Liver (tissue), 9 donors: ENCODE data around the gene BIRC7. TPM values are rescaled to one million over a fixed set of nuclear protein-coding genes. Genes with fewer than 3 reads are reported as not detected.

Experiments
- DNase-seq: peaks from one replicate; pipeline ENCODE4 v3.0.0-alpha.2; 2017; ENCODE audit warnings: low spot score
- H3K27ac ChIP-seq, 2 donors: one replicate each; pipeline ENCODE4 v1.7.0; 2013; ENCODE audit warnings: inconsistent platforms in 2 of 2, low read length in 2 of 2, control low read depth in 1 of 2, low read depth in 1 of 2, mild to moderate bottlenecking in 1 of 2
- H3K27me3 ChIP-seq, 4 donors: one replicate each; pipeline versions ENCODE4 v1.6.1 to v1.7.0; 2013; ENCODE audit warnings: low read length in 3 of 4, inconsistent platforms in 1 of 4, mild to moderate bottlenecking in 1 of 4, moderate library complexity in 1 of 4; ENCODE audit not compliant: control insufficient read depth in 4 of 4, insufficient read depth in 4 of 4
- H3K36me3 ChIP-seq, 4 donors: one replicate each; pipeline versions ENCODE4 v1.6.1 to v1.7.0; 2013; ENCODE audit warnings: low read length in 3 of 4, mild to moderate bottlenecking in 3 of 4, low read depth in 1 of 4, moderate library complexity in 1 of 4; ENCODE audit not compliant: control insufficient read depth in 4 of 4, insufficient read depth in 3 of 4
- H3K4me1 ChIP-seq, 4 donors: one replicate each; pipeline versions ENCODE4 v1.6.1 to v1.7.0; 2013; ENCODE audit warnings: low read length in 3 of 4, mild to moderate bottlenecking in 3 of 4, moderate library complexity in 1 of 4; ENCODE audit not compliant: control insufficient read depth in 4 of 4, insufficient read depth in 4 of 4
- H3K4me3 ChIP-seq, 3 donors: one replicate each; pipeline versions ENCODE4 v1.6.1 to v1.7.0; 2013; ENCODE audit warnings: low read length in 3 of 3, control low read depth in 1 of 3, low read depth in 1 of 3, mild to moderate bottlenecking in 1 of 3
- H3K9ac ChIP-seq, 2 donors: one replicate each; pipeline ENCODE4 v1.7.0; 2013; ENCODE audit warnings: low read length in 2 of 2, mild to moderate bottlenecking in 2 of 2, moderate library complexity in 2 of 2, control low read depth in 1 of 2, low read depth in 1 of 2
- H3K9me3 ChIP-seq, 4 donors: one replicate each; pipeline versions ENCODE4 v1.6.1 to v1.7.0; 2013; ENCODE audit warnings: low read length in 3 of 4; ENCODE audit not compliant: control insufficient read depth in 4 of 4
- EGR1 ChIP-seq, 2 donors: IDR thresholded peaks; 2 replicates each; pipeline ENCODE4 v1.6.1; 2016 to 2018; ENCODE audit warnings: antibody characterized with exemption in 2 of 2, low read depth in 2 of 2
- FOXA1 ChIP-seq: IDR thresholded peaks from 2 replicates; pipeline ENCODE4 v1.6.1; 2016; ENCODE audit warnings: antibody characterized with exemption
- GABPA ChIP-seq, 2 donors: IDR thresholded peaks in 1 of 2; conservative IDR thresholded peaks in 1 of 2; 2 replicates each; pipeline ENCODE4 v1.6.1; 2016; ENCODE audit warnings: antibody characterized with exemption in 2 of 2, mild to moderate bottlenecking in 1 of 2, moderate library complexity in 1 of 2
- HNF4A ChIP-seq, 2 donors: conservative IDR thresholded peaks; 2 replicates each; pipeline ENCODE4 v1.6.1; 2016; ENCODE audit warnings: antibody characterized with exemption in 2 of 2, mild to moderate bottlenecking in 2 of 2
- HNF4G ChIP-seq: IDR thresholded peaks from 2 replicates; pipeline ENCODE4 v1.6.1; 2016; ENCODE audit warnings: antibody characterized with exemption
- JUND ChIP-seq, 2 donors: IDR thresholded peaks; 2 replicates each; pipeline ENCODE4 v1.6.1; 2016; ENCODE audit warnings: antibody characterized with exemption in 2 of 2
- RAD21 ChIP-seq, 2 donors: IDR thresholded peaks; 2 replicates each; pipeline ENCODE4 v1.6.1; 2016; ENCODE audit warnings: antibody characterized with exemption in 2 of 2, mild to moderate bottlenecking in 2 of 2
- SP1 ChIP-seq: IDR thresholded peaks from 2 replicates; pipeline ENCODE4 v1.6.1; 2018; ENCODE audit warnings: antibody characterized with exemption, mild to moderate bottlenecking
- YY1 ChIP-seq: IDR thresholded peaks from 2 replicates; pipeline ENCODE4 v1.6.1; 2016; ENCODE audit warnings: antibody characterized with exemption, mild to moderate bottlenecking
- WGBS: extraction: QIAGEN DNeasy Blood & Tissue Kit; methylation state at CpG from one replicate; pipeline ENCODE4 v1.1.7; 2013; 5-methylcytosine and 5-hydroxymethylcytosine counted together
- polyA plus RNA-seq, 2 donors: library from polyadenylated mRNA; stranded (reverse) in 1 of 2; unstranded in 1 of 2; fragments of 200-250 nt in 1 of 2; fragments of >200 nt in 1 of 2; fragmentation: Nextera tagmentation in 1 of 2; extraction: Ambion mirVana in 1 of 2; gene quantifications; one replicate each; pipeline versions ENCODE4 v1.2.1 to v1.2.3, GENCODE V29; 2013 to 2015
- total RNA-seq, 2 donors: library from RNA; depleted of rRNA; stranded (reverse); fragments of >200 nt; gene quantifications; one replicate each; pipeline ENCODE4 v1.2.3, GENCODE V29; 2014
- TF ChIP-seq, protein P1 (sequence below): IDR thresholded peaks from 2 replicates; pipeline ENCODE4 v1.6.1; 2016; ENCODE audit warnings: antibody characterized with exemption
- TF ChIP-seq, protein P2 (sequence below): IDR thresholded peaks from 2 replicates; pipeline ENCODE4 v1.6.1; 2016; ENCODE audit warnings: antibody characterized with exemption, mild to moderate bottlenecking
- TF ChIP-seq, protein P3 (sequence below): fragments of 150-350 bp; IDR thresholded peaks from 2 replicates; pipeline ENCODE4 v1.5.1; 2017; ENCODE audit warnings: improper control_type of control experiment, low read depth, low read length; ENCODE audit not compliant: missing input control
- TF ChIP-seq, protein P4 (sequence below): IDR thresholded peaks from 2 replicates; pipeline ENCODE4 v1.6.1; 2016; ENCODE audit warnings: antibody characterized with exemption
- TF ChIP-seq, protein P5 (sequence below): IDR thresholded peaks from 2 replicates; pipeline ENCODE4 v1.6.1; 2016; ENCODE audit warnings: antibody characterized with exemption
- donor health status: healthy.
- donor health status: healthy.
- donor health status: healthy.
- donor health status: healthy.
- donor health status: healthy.

Gene BIRC7
- total and polyA plus RNA-seq, 4 donors, result 0.23 TPM; not detected in 3

DNA sequence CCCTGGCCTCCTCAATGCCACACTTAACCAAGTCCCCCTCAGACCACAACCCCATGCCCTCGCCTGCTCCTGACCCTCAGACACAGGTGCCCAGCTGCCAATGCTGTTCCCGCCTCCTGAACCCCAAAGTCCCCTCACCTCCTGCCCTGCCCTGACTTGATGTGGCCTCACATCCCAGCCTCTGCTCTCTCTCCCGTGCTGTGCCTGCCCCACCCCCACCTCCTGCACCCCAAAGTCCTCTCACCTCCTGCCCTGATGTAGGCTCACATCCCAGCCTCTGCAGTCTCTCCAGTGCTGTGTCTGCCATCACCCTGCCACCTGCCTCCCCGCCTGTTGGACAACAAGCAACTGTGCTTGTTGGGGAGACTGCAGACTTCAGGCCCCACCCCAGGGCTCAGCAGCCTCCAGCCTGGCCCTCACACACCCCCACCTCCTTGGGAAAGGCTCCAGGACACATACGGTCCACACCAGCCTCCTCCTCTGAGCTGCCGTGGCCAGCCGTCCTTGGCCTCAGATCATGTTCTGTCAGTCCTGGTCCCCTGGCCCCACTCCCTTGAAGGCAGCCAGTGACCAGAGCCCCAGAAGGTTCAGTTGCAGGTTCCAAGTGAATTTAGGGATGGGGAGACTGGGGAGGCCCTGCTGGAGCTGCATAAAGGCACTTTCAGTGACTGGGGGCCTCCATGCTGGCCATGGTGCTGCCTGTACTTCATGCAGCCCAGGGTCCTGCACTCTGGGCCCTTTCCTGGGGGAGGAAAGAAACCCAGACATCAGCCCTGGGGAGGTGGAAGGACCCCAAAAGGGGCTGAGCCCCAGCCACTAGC lies 48.2 kb upstream of the BIRC7 start:
- no peaks in the 10 kb centered on the region for H3K9me3 ChIP-seq
- no peak overlapping the region for H3K4me3 ChIP-seq
- no peaks in the 10 kb centered on the region for H3K4me1 ChIP-seq
- H3K9ac ChIP-seq, result no peak overlapping the region
- WGBS, result 87% methylated on average over 7 of the region's 7 CpGs
- no peak overlapping the region for H3K27ac ChIP-seq
- TF ChIP-seq YY1 (no peak), JUND (IDR thresholded peaks at IDR 0.05) (no peak), GABPA (IDR thresholded peaks at IDR 0.05 in 1 of 2, conservative IDR thresholded peaks at IDR 0.05 in 1 of 2) (no peak)
- TF ChIP-seq, protein P1, sequence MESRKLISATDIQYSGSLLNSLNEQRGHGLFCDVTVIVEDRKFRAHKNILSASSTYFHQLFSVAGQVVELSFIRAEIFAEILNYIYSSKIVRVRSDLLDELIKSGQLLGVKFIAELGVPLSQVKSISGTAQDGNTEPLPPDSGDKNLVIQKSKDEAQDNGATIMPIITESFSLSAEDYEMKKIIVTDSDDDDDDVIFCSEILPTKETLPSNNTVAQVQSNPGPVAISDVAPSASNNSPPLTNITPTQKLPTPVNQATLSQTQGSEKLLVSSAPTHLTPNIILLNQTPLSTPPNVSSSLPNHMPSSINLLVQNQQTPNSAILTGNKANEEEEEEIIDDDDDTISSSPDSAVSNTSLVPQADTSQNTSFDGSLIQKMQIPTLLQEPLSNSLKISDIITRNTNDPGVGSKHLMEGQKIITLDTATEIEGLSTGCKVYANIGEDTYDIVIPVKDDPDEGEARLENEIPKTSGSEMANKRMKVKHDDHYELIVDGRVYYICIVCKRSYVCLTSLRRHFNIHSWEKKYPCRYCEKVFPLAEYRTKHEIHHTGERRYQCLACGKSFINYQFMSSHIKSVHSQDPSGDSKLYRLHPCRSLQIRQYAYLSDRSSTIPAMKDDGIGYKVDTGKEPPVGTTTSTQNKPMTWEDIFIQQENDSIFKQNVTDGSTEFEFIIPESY, result no peak
- TF ChIP-seq, protein P2, sequence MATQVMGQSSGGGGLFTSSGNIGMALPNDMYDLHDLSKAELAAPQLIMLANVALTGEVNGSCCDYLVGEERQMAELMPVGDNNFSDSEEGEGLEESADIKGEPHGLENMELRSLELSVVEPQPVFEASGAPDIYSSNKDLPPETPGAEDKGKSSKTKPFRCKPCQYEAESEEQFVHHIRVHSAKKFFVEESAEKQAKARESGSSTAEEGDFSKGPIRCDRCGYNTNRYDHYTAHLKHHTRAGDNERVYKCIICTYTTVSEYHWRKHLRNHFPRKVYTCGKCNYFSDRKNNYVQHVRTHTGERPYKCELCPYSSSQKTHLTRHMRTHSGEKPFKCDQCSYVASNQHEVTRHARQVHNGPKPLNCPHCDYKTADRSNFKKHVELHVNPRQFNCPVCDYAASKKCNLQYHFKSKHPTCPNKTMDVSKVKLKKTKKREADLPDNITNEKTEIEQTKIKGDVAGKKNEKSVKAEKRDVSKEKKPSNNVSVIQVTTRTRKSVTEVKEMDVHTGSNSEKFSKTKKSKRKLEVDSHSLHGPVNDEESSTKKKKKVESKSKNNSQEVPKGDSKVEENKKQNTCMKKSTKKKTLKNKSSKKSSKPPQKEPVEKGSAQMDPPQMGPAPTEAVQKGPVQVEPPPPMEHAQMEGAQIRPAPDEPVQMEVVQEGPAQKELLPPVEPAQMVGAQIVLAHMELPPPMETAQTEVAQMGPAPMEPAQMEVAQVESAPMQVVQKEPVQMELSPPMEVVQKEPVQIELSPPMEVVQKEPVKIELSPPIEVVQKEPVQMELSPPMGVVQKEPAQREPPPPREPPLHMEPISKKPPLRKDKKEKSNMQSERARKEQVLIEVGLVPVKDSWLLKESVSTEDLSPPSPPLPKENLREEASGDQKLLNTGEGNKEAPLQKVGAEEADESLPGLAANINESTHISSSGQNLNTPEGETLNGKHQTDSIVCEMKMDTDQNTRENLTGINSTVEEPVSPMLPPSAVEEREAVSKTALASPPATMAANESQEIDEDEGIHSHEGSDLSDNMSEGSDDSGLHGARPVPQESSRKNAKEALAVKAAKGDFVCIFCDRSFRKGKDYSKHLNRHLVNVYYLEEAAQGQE, result no peak
- no peak for DNase-seq
- H3K36me3 ChIP-seq, result no peaks in the 10 kb centered on the region
- H3K27me3 ChIP-seq, result no peaks in the 10 kb centered on the region

DNA sequence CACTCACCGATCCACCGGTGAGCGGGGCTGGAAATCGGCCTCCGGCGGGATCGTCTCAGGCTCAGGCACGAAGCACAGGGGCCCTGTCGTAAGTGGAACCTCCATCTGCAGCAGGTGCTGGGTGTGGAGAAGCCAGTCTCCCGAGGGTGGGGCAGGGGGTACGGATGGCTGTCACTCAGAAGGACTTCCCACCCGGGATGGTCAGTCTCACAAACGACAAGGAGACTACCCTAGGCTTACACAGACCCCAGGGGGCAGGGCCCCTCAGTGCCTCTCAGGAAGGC lies 47.6 kb upstream of the BIRC7 start:
- Histone ChIP-seq H3K4me3 (no peak overlapping the region), H3K27ac (no peak overlapping the region), H3K27me3 (no peaks in the 10 kb centered on the region), H3K9ac (no peak overlapping the region), H3K4me1 (no peaks in the 10 kb centered on the region), H3K36me3 (no peaks in the 10 kb centered on the region), H3K9me3 (no peaks in the 10 kb centered on the region)
- no peak for DNase-seq
- TF ChIP-seq FOXA1, result no peak
- TF ChIP-seq HNF4A (conservative IDR thresholded peaks at IDR 0.05), result no peak
- TF ChIP-seq HNF4G, result no peak
- no peak for TF ChIP-seq RAD21 (IDR thresholded peaks at IDR 0.05)
- TF ChIP-seq, protein P1, result no peak
- TF ChIP-seq, protein P3, sequence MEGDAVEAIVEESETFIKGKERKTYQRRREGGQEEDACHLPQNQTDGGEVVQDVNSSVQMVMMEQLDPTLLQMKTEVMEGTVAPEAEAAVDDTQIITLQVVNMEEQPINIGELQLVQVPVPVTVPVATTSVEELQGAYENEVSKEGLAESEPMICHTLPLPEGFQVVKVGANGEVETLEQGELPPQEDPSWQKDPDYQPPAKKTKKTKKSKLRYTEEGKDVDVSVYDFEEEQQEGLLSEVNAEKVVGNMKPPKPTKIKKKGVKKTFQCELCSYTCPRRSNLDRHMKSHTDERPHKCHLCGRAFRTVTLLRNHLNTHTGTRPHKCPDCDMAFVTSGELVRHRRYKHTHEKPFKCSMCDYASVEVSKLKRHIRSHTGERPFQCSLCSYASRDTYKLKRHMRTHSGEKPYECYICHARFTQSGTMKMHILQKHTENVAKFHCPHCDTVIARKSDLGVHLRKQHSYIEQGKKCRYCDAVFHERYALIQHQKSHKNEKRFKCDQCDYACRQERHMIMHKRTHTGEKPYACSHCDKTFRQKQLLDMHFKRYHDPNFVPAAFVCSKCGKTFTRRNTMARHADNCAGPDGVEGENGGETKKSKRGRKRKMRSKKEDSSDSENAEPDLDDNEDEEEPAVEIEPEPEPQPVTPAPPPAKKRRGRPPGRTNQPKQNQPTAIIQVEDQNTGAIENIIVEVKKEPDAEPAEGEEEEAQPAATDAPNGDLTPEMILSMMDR, result no peak
- no peak for TF ChIP-seq GABPA (IDR thresholded peaks at IDR 0.05 in 1 of 2, conservative IDR thresholded peaks at IDR 0.05 in 1 of 2)
- no peak for TF ChIP-seq SP1
- TF ChIP-seq EGR1 (IDR thresholded peaks at IDR 0.05; ENCODE audit: low read depth in 2 of 2), result no peak
- TF ChIP-seq, protein P4, sequence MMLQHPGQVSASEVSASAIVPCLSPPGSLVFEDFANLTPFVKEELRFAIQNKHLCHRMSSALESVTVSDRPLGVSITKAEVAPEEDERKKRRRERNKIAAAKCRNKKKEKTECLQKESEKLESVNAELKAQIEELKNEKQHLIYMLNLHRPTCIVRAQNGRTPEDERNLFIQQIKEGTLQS, result no peak
- no peak for TF ChIP-seq JUND (IDR thresholded peaks at IDR 0.05)
- TF ChIP-seq, protein P5, sequence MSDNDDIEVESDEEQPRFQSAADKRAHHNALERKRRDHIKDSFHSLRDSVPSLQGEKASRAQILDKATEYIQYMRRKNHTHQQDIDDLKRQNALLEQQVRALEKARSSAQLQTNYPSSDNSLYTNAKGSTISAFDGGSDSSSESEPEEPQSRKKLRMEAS, result no peak
- 86% methylated on average over 13 of the region's 13 CpGs for WGBS
